BJ (cell line): Measurements from ENCODE around the gene CHST12. TPM values are rescaled to one million over a fixed set of nuclear protein-coding genes. Genes with fewer than 3 reads are reported as not detected.

Source experiments
- CTCF ChIA-PET: fragments of 350-600 bp; formaldehyde crosslinking; extraction: SDS; loops from one replicate; lab custom pipeline; 2021; ENCODE audit warnings: antibody characterized with exemption, inconsistent platforms; lab: Yijun Ruan, JAX
- POLR2A ChIA-PET: fragments of 300-600 bp; sonication (Branson Sonifier 250); formaldehyde crosslinking; extraction: SDS; loops from one replicate; lab custom pipeline; 2021; ENCODE audit warnings: antibody characterized with exemption; lab: Charles Lee
- DNase-seq: peaks from one replicate; pipeline ENCODE4 v3.0.0-alpha.2; 2011; ENCODE audit warnings: low read depth
- H3K27me3 ChIP-seq: 2 replicates; pipeline ENCODE4 v1.6.0; 2011; ENCODE audit warnings: low read length; ENCODE audit not compliant: control insufficient read depth, insufficient read depth
- H3K36me3 ChIP-seq: 2 replicates; pipeline ENCODE4 v1.5.1; 2011; ENCODE audit warnings: low read length; ENCODE audit not compliant: control insufficient read depth, insufficient read depth
- H3K4me3 ChIP-seq: 2 replicates; pipeline ENCODE4 v1.5.1; 2011; ENCODE audit warnings: low read depth, mild to moderate bottlenecking, control low read depth, low read length
- CTCF ChIP-seq: IDR thresholded peaks from 2 replicates; pipeline ENCODE4 v1.5.1; 2011; ENCODE audit warnings: low read depth, mild to moderate bottlenecking, control low read depth, inconsistent platforms, low read length, moderate library complexity; ENCODE audit not compliant: insufficient read depth
- polyA plus RNA-seq: library from polyadenylated mRNA; depleted of rRNA; stranded (reverse); fragments of >200 nt; gene quantifications from 2 replicates; pipeline ENCODE4 v1.2.3, GENCODE V29; 2011

The CHST12 gene
- polyA plus RNA-seq, 1 experiment, result 18.4 TPM

- Histone ChIP-seq H3K36me3 (no peaks in the 10 kb centered on the region), H3K4me3 (no peak overlapping the region), H3K27me3 (no peaks in the 10 kb centered on the region)
- ChIA-PET CTCF (interaction anchor here (0.9 kb wide), 1 partner anchor 10 kb away, joined by 4 read pairs; no protein-coding TSS in a partner anchor), POLR2A (no interaction called here)
- no peak for TF ChIP-seq CTCF
- no peak for DNase-seq
Observed at GRCh38 chr7:2394566-2395082, 8.8 kb upstream of the CHST12 start.

DNA sequence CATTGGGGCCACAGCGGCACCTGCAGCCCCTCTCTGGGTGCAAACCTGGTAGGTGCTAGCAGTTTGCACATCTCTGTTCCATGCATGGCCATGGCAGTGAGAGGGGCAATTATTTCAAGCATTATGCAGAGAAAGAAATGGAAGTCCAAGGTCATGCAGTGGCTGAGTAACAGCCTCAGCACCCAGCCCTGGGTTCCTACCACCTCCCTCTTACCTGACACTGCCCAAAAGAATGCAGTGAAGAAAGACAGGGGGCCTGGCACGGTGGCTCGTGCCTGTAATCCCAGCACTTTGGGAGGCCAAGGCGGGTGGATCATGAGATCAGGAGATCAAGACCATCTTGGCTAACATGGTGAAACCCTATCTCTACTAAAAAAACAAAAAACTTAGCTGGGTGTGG lies 4.9 kb upstream of the CHST12 start:
- DNase-seq, result no peak
- no peak overlapping the region for H3K4me3 ChIP-seq
- ChIA-PET POLR2A (no interaction called here), CTCF (no interaction called here)
- no peaks in the 10 kb centered on the region for H3K36me3 ChIP-seq
- TF ChIP-seq CTCF, result no peak
- H3K27me3 ChIP-seq, result no peaks in the 10 kb centered on the region

DNA sequence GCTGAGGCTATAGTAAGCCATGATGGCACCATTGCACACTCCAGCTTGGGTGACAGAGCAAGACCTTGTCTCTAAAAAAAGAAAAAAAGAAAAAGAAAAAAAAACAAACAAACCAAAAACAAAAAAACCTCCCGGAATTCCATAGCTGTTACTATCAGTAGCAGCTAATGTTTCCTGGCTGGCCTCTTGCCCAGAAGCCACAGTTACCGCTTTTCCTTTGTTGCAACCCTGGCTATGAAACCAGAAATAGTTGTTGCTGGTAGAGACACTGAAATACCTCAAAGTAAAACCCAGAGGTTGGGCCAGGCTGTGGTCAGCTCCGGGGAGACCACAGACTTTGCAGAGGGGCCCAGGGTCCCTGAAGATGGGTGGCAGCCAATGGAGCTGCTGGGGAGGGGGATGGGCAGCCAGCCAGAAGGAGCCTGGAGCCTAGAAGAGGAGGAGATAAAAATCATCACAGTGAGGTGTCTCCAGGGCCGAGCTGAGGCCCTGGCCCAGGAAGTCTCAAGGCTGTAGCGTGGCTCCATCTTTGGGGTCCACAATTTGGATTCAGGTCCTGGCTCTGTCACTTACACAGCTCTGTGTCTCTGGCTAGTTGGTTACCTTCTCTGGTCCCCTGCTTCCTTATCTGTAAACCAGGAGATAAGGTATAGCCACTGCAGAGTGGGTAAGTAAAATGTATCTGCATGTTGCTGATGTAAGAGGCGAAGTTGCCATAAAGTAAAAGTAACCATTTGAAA lies 3.4 kb upstream of the CHST12 start:
- ChIA-PET CTCF (interaction anchor here (0.6 to 1.5 kb wide), 2 partner anchors 38 to 69 kb away, joined by 3 to 5 read pairs; no protein-coding TSS in a partner anchor), POLR2A (interaction anchor here (0.6 to 0.7 kb wide), 4 partner anchors 18 to 537 kb away, joined by 3 to 7 read pairs (median 4); no protein-coding TSS in a partner anchor)
- Histone ChIP-seq H3K36me3 (no peaks in the 10 kb centered on the region), H3K27me3 (no peaks in the 10 kb centered on the region), H3K4me3 (no peak overlapping the region)
- DNase-seq, result peak; percentile 81
- TF ChIP-seq CTCF, result no peak

GRCh38 chr7:2402687-2403013 lies 761 bp upstream of the CHST12 start:
- H3K36me3 ChIP-seq, result no peaks in the 10 kb centered on the region
- TF ChIP-seq CTCF, result no peak
- H3K27me3 ChIP-seq, result no peaks in the 10 kb centered on the region
- no peak for DNase-seq
- ChIA-PET POLR2A (no interaction called here), CTCF (interaction anchor here (0.6 kb wide), 1 partner anchor 11 kb away, joined by 3 read pairs; no protein-coding TSS in a partner anchor)
- peak overlapping the region; percentile 79 for H3K4me3 ChIP-seq

GRCh38 chr7:2403718-2404648 lies 572 bp downstream of the CHST12 start:
- no peaks in the 10 kb centered on the region for H3K36me3 ChIP-seq
- DNase-seq, result no peak
- peak; percentile 48 for TF ChIP-seq CTCF
- ChIA-PET POLR2A (no interaction called here), CTCF (interaction anchor here (1.7 kb wide), 2 partner anchors 47 to 65 kb away, joined by 4 to 6 read pairs; no protein-coding TSS in a partner anchor)
- no peaks in the 10 kb centered on the region for H3K27me3 ChIP-seq
- H3K4me3 ChIP-seq, result peak overlapping the region; percentile 89
